Lung (tissue), 12 donors: ENCODE data around the gene JPH2. TPM values are rescaled to one million over a fixed set of nuclear protein-coding genes. Genes with fewer than 3 reads are reported as not detected.

ENCODE experiments used
- ATAC-seq: fragments of 200-7000 bp; cut with Tn5 transposase; one replicate; pipeline ENCODE4 v1.9.1; 2020; ENCODE audit warnings: moderate number of reproducible peaks; ENCODE audit not compliant: insufficient read depth, low FRiP score
- DNase-seq, 3 donors: peaks; one replicate each; pipeline ENCODE4 v3.0.0-alpha.2; 2013 to 2017
- H3K27ac ChIP-seq, 2 donors: one replicate each; pipeline ENCODE4 v1.5.1; 2013; ENCODE audit warnings: mild to moderate bottlenecking in 2 of 2, moderate library complexity in 2 of 2, control low read depth in 1 of 2, inconsistent platforms in 1 of 2, low read depth in 1 of 2, low read length in 1 of 2
- H3K27me3 ChIP-seq, 3 donors: one replicate each; pipeline ENCODE4 v1.5.1; 2013; ENCODE audit warnings: low read length in 2 of 3; ENCODE audit not compliant: control insufficient read depth in 3 of 3, insufficient read depth in 3 of 3
- H3K36me3 ChIP-seq, 4 donors: one replicate each; pipeline ENCODE4 v1.5.1; 2013; ENCODE audit warnings: low read length in 4 of 4, mild to moderate bottlenecking in 1 of 4, moderate library complexity in 1 of 4; ENCODE audit not compliant: control insufficient read depth in 4 of 4, insufficient read depth in 4 of 4
- H3K4me1 ChIP-seq, 5 donors: one replicate each; pipeline ENCODE4 v1.5.1; 2013; ENCODE audit warnings: low read length in 5 of 5, mild to moderate bottlenecking in 2 of 5, moderate library complexity in 1 of 5; ENCODE audit not compliant: control insufficient read depth in 5 of 5, insufficient read depth in 5 of 5
- H3K4me3 ChIP-seq: one replicate; pipeline ENCODE4 v1.5.1; 2013; ENCODE audit warnings: mild to moderate bottlenecking, control low read depth, moderate library complexity
- H3K9ac ChIP-seq, 2 donors: one replicate each; pipeline ENCODE4 v1.5.1; 2013; ENCODE audit warnings: low read length in 2 of 2, control low read depth in 1 of 2; ENCODE audit not compliant: insufficient read depth in 1 of 2
- H3K9me3 ChIP-seq, 4 donors: one replicate each; pipeline ENCODE4 v1.5.1; 2013; ENCODE audit warnings: low read length in 3 of 4, mild to moderate bottlenecking in 1 of 4, moderate library complexity in 1 of 4; ENCODE audit not compliant: control insufficient read depth in 4 of 4, insufficient read depth in 3 of 4
- WGBS, 2 donors: extraction: QIAGEN DNeasy Blood & Tissue Kit; methylation state at CpG; one replicate each; pipeline ENCODE4 v1.1.7; 2013; 5-methylcytosine and 5-hydroxymethylcytosine counted together
- polyA plus RNA-seq, 2 donors: library from polyadenylated mRNA; stranded (reverse); fragments of 200-250 nt; gene quantifications; one replicate each; pipeline ENCODE4 v1.2.1, GENCODE V29; 2013
- total RNA-seq, 2 donors: library from RNA; depleted of rRNA in 1 of 2; stranded (reverse); fragments of >200 nt in 1 of 2; gene quantifications; one replicate each; pipeline ENCODE4 v1.2.1, GENCODE V29; 2014 to 2021
- TF ChIP-seq, protein P1 (sequence below): IDR thresholded peaks from 2 replicates; pipeline ENCODE4 v1.5.1; 2012; ENCODE audit warnings: mild to moderate bottlenecking; ENCODE audit errors: control extremely low read depth, extremely low read depth
- donor health status: control.
- donor health status: control.
- donor health status: Bipolar disorder and iron deficiency.
- donor health status: healthy.
- donor health status: DM: yes; HTN: yes; CAD: no.

Gene JPH2
- total and polyA plus RNA-seq, 4 donors, result 2.5 to 9.2 (median 2.7) TPM

DNA sequence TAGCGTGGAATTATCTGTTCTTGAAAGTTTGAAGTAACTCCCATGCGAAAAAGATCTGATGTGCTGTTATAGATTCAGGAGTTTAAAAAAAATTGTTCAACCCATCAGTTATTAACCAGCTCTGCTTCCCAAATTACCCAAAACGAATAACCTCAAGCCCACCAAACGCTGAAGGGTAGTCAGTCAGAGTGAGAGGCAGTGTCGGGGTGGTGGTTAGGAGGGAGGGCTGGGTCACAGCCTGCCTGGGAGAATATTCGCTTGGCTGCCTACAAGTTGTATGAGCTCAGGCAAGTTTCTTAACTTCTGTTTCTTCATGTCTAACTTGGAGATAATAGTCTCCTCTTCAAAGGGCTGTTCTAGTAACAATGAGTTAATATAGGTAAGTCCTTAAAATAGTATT, 114.6 kb downstream of the JPH2 start:
- TF ChIP-seq, protein P1, sequence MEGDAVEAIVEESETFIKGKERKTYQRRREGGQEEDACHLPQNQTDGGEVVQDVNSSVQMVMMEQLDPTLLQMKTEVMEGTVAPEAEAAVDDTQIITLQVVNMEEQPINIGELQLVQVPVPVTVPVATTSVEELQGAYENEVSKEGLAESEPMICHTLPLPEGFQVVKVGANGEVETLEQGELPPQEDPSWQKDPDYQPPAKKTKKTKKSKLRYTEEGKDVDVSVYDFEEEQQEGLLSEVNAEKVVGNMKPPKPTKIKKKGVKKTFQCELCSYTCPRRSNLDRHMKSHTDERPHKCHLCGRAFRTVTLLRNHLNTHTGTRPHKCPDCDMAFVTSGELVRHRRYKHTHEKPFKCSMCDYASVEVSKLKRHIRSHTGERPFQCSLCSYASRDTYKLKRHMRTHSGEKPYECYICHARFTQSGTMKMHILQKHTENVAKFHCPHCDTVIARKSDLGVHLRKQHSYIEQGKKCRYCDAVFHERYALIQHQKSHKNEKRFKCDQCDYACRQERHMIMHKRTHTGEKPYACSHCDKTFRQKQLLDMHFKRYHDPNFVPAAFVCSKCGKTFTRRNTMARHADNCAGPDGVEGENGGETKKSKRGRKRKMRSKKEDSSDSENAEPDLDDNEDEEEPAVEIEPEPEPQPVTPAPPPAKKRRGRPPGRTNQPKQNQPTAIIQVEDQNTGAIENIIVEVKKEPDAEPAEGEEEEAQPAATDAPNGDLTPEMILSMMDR, result no peak
- ATAC-seq (no peak), DNase-seq (no peak)
- WGBS, 2 donors, result 55 to 62% methylated on average over 6 of the region's 6 CpGs
- H3K4me3 ChIP-seq, result no peak overlapping the region
- peaks cover 0 to 8% (median 0%) of the 10 kb centered on the region in 4 donors for H3K36me3 ChIP-seq
- peaks cover 0 to 3% (median 0%) of the 10 kb centered on the region in 4 donors for H3K9me3 ChIP-seq
- no peak overlapping the region for H3K9ac ChIP-seq
- no peak overlapping the region for H3K27ac ChIP-seq
- no peaks in the 10 kb centered on the region for H3K27me3 ChIP-seq
- no peaks in the 10 kb centered on the region for H3K4me1 ChIP-seq

DNA sequence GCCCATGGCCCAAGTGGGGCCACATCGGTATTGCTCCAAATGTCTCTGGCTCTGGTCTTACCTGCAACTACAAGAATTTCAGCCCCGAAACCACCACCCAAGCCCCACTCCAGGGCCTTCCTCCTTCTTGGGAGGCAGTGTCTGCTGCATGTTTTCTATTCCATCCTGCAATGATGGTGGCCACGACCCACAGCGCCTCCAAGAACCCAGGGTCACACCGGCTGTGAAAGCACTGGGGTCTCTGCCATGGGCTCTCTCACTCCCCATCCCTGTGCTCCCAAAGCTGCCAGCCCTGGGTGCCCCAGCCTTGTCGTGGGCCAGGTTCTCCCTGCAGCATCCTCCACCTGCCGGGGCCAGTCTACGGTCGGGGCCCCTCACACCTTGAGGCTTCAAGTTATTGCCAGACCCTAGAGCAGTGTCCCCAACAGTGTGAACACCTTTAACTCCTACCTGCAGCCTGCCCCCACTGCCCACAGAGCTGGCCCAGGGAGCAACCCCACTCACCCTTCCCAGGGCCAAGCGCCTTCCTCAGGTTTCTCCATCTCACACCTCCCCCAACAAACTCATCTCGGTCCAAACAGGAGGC, 115.4 kb downstream of the JPH2 start:
- TF ChIP-seq, protein P1, result no peak
- ATAC-seq, result no peak
- H3K27ac ChIP-seq, result no peak overlapping the region
- H3K36me3 ChIP-seq, result peaks cover 0 to 8% (median 0%) of the 10 kb centered on the region in 4 donors
- WGBS, 2 donors, result 91 to 95% methylated on average over 11 of the region's 11 CpGs
- no peak overlapping the region for H3K9ac ChIP-seq
- no peaks in the 10 kb centered on the region for H3K4me1 ChIP-seq
- no peak for DNase-seq
- peaks cover 0 to 3% (median 0%) of the 10 kb centered on the region in 4 donors for H3K9me3 ChIP-seq
- H3K27me3 ChIP-seq, result no peaks in the 10 kb centered on the region
- H3K4me3 ChIP-seq, result no peak overlapping the region

DNA sequence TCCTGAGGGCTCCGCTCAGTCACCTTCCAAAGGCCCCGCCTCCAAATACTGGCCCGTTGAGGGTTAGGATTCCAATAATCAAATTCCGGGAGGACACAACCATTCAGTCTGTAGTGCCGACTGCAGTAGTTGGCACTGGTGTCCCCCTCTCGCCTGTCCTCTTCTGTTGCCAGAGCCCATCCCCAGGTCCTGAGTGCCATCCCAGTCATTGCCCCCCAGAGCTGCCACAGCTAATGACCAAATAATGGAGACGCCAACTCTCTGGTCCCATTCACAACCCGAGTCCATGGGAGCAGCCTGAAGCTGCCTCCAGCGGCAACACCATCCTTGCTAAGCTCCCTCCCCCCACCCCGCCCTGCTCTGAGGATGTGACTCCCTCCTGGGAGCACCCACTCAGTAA, 115.9 kb downstream of the JPH2 start:
- 90 to 91% methylated on average over 10 of the region's 10 CpGs for WGBS, 2 donors
- TF ChIP-seq, protein P1, result no peak
- peaks cover 0 to 8% (median under 1%) of the 10 kb centered on the region in 4 donors for H3K36me3 ChIP-seq
- ATAC-seq, result no peak
- no peak overlapping the region for H3K4me3 ChIP-seq
- no peaks in the 10 kb centered on the region for H3K27me3 ChIP-seq
- H3K4me1 ChIP-seq, result no peaks in the 10 kb centered on the region
- H3K9ac ChIP-seq, result no peak overlapping the region
- DNase-seq, result no peak
- H3K9me3 ChIP-seq, result peaks cover 0 to 3% (median 0%) of the 10 kb centered on the region in 4 donors
- H3K27ac ChIP-seq, result no peak overlapping the region
